IMR-90 (cell line): ENCODE results near the gene PRRG2. TPM values are rescaled to one million over a fixed set of nuclear protein-coding genes. Genes with fewer than 3 reads are reported as not detected.

Experiments used
- ATAC-seq: fragments of 200-7000 bp; cut with Tn5 transposase; 2 replicates; pipeline ENCODE4 v1.9.1; 2020; ENCODE audit warnings: low read depth, mild to moderate bottlenecking, moderate library complexity
- BruUV-seq: library from RNA; stranded (reverse); fragments of 400-500 nt; replicated peaks from 2 replicates; lab custom pipeline; 2021; lab: Mats Ljungman, UMichigan
- CTCF ChIA-PET: fragments of 300-600 bp; formaldehyde crosslinking; extraction: SDS; loops from one replicate; lab custom pipeline; 2021; ENCODE audit warnings: antibody characterized with exemption; lab: Yijun Ruan, JAX
- POLR2A ChIA-PET: fragments of 300-600 bp; sonication (Branson Sonifier 250); formaldehyde crosslinking; loops from one replicate; lab custom pipeline; 2022; ENCODE audit warnings: antibody characterized with exemption; ENCODE audit not compliant: unreplicated experiment; lab: Charles Lee
- DNase-seq: peaks from one replicate; pipeline ENCODE4 v3.0.0; 2013
- H2AFZ ChIP-seq: replicated peaks from 2 replicates; pipeline ENCODE3; 2013; ENCODE audit warnings: low read length, mild to moderate bottlenecking; ENCODE audit not compliant: poor library complexity
- H2AK5ac ChIP-seq: 2 replicates; pipeline ENCODE4 v1.6.1; 2013; ENCODE audit warnings: low read depth, low read length, inconsistent platforms
- H2AK9ac ChIP-seq: replicated peaks from 2 replicates; pipeline ENCODE3; 2013; ENCODE audit warnings: mild to moderate bottlenecking, low read depth, low read length, moderate library complexity; ENCODE audit not compliant: poor library complexity
- H2BK120ac ChIP-seq: 2 replicates; pipeline ENCODE4 v1.6.1; 2013; ENCODE audit warnings: low read depth, low read length, inconsistent platforms
- H2BK15ac ChIP-seq: 3 replicates; pipeline ENCODE4 v1.6.1; 2013; ENCODE audit warnings: low read depth, low read length, inconsistent platforms
- H2BK20ac ChIP-seq: 2 replicates; pipeline ENCODE4 v1.6.1; 2013; ENCODE audit warnings: low read depth, mild to moderate bottlenecking, inconsistent platforms, low read length, moderate library complexity
- H2BK5ac ChIP-seq: 2 replicates; pipeline ENCODE4 v1.6.1; 2013; ENCODE audit warnings: mild to moderate bottlenecking, low read depth, low read length, inconsistent platforms; ENCODE audit not compliant: poor library complexity, severe bottlenecking
- H3K14ac ChIP-seq: replicated peaks from 2 replicates; pipeline ENCODE4 v1.6.1; 2013; ENCODE audit warnings: low read depth, low read length, inconsistent platforms
- H3K18ac ChIP-seq: 2 replicates; pipeline ENCODE4 v1.6.1; 2013; ENCODE audit warnings: low read depth, low read length, control low read depth
- H3K23ac ChIP-seq: 2 replicates; pipeline ENCODE4 v1.6.1; 2013; ENCODE audit warnings: low read depth, low read length, inconsistent platforms
- H3K27ac ChIP-seq: 2 replicates; pipeline ENCODE4 v1.5.1; 2013; ENCODE audit warnings: mild to moderate bottlenecking, control low read depth, low read length; ENCODE audit not compliant: insufficient read depth
- H3K27me3 ChIP-seq: 2 replicates; pipeline ENCODE4 v1.6.1; 2013; ENCODE audit warnings: low read length; ENCODE audit not compliant: control insufficient read depth, insufficient read depth
- H3K36me3 ChIP-seq: 2 replicates; pipeline ENCODE4 v1.6.1; 2013; ENCODE audit warnings: low read length, mixed read lengths; ENCODE audit not compliant: control insufficient read depth, insufficient read depth
- H3K4ac ChIP-seq: 2 replicates; pipeline ENCODE4 v1.6.1; 2013; ENCODE audit warnings: low read depth, low read length, inconsistent platforms
- H3K4me1 ChIP-seq: 2 replicates; pipeline ENCODE4 v1.6.1; 2013; ENCODE audit warnings: low read length, mixed read lengths; ENCODE audit not compliant: control insufficient read depth, insufficient read depth
- H3K4me2 ChIP-seq: 2 replicates; pipeline ENCODE4 v1.6.1; 2013; ENCODE audit warnings: low read depth, mild to moderate bottlenecking, control low read depth, low read length, moderate library complexity
- H3K4me3 ChIP-seq: 2 replicates; pipeline ENCODE4 v1.5.1; 2013; ENCODE audit warnings: low read depth, mild to moderate bottlenecking, control low read depth, low read length, moderate library complexity; ENCODE audit not compliant: insufficient read depth
- H3K56ac ChIP-seq: 2 replicates; pipeline ENCODE4 v1.6.1; 2013; ENCODE audit warnings: low read length, inconsistent platforms; ENCODE audit not compliant: insufficient read depth; ENCODE audit errors: extremely low read depth
- H3K79me1 ChIP-seq, 2 experiments: 2 replicates each; pipeline ENCODE4 v1.6.1; 2013; ENCODE audit warnings: low read length in 2 of 2, inconsistent platforms in 1 of 2, low read depth in 1 of 2
- H3K9ac ChIP-seq: 2 replicates; pipeline ENCODE4 v1.6.1; 2013; ENCODE audit warnings: low read depth, low read length, control low read depth
- H3K9me1 ChIP-seq: 2 replicates; pipeline ENCODE4 v1.6.1; 2013; ENCODE audit warnings: low read length, inconsistent platforms; ENCODE audit not compliant: insufficient read depth
- H3K9me3 ChIP-seq: 2 replicates; pipeline ENCODE4 v1.6.1; 2013; ENCODE audit warnings: low read length; ENCODE audit not compliant: control insufficient read depth, insufficient read depth
- H4K20me1 ChIP-seq: 2 replicates; pipeline ENCODE4 v1.6.1; 2013; ENCODE audit warnings: low read length, inconsistent platforms; ENCODE audit not compliant: insufficient read depth
- H4K5ac ChIP-seq: 2 replicates; pipeline ENCODE4 v1.6.1; 2013; ENCODE audit warnings: mild to moderate bottlenecking, low read depth, low read length, control low read depth
- H4K8ac ChIP-seq, 2 experiments: 2 replicates each; pipeline ENCODE4 v1.6.1; 2013; ENCODE audit warnings: low read depth in 2 of 2, low read length in 2 of 2, control low read depth in 1 of 2, inconsistent platforms in 1 of 2
- H4K91ac ChIP-seq: 2 replicates; pipeline ENCODE4 v1.6.1; 2013; ENCODE audit warnings: low read depth, low read length, inconsistent platforms; ENCODE audit not compliant: insufficient read depth
- BHLHE40 ChIP-seq: fragments of 150-350 bp; IDR thresholded peaks from 2 replicates; pipeline ENCODE4 v1.6.1; 2016; ENCODE audit warnings: mild to moderate bottlenecking, low read depth, low read length
- CEBPB ChIP-seq: IDR thresholded peaks from 2 replicates; pipeline ENCODE4 v1.6.1; 2012; ENCODE audit warnings: low read depth, low read length, improper control_type of control experiment
- ELK1 ChIP-seq: fragments of 150-350 bp; IDR thresholded peaks from 2 replicates; pipeline ENCODE4 v1.6.1; 2016; ENCODE audit warnings: low read depth, mild to moderate bottlenecking, low read length, moderate library complexity, borderline replicate concordance
- MAFK ChIP-seq: IDR thresholded peaks from 2 replicates; pipeline ENCODE4 v1.6.1; 2012; ENCODE audit warnings: low read depth, low read length, improper control_type of control experiment
- MAZ ChIP-seq: IDR thresholded peaks from 2 replicates; pipeline ENCODE4 v1.6.1; 2012; ENCODE audit warnings: low read depth, mild to moderate bottlenecking, low read length, improper control_type of control experiment, moderate library complexity, borderline replicate concordance
- NFE2L2 ChIP-seq: fragments of 150-350 bp; IDR thresholded peaks from 2 replicates; pipeline ENCODE4 v1.6.1; 2016; ENCODE audit warnings: low read depth, mild to moderate bottlenecking, low read length
- RCOR1 ChIP-seq: IDR thresholded peaks from 2 replicates; pipeline ENCODE4 v1.6.1; 2012; ENCODE audit warnings: mild to moderate bottlenecking, low read length, improper control_type of control experiment; ENCODE audit not compliant: insufficient replicate concordance
- RFX5 ChIP-seq: IDR thresholded peaks from 2 replicates; pipeline ENCODE4 v1.8.0; 2012; ENCODE audit warnings: low read depth, mild to moderate bottlenecking, low read length, moderate library complexity
- SMC3 ChIP-seq: fragments of 150-350 bp; IDR thresholded peaks from 2 replicates; pipeline ENCODE4 v1.6.1; 2016; ENCODE audit warnings: low read depth, mild to moderate bottlenecking, antibody characterized with exemption, low read length, moderate library complexity
- USF2 ChIP-seq: fragments of 150-350 bp; IDR thresholded peaks from 2 replicates; pipeline ENCODE4 v1.6.1; 2017; ENCODE audit warnings: mild to moderate bottlenecking, antibody characterized with exemption, low read length, low read depth
- WGBS, 2 experiments: methylation state at CpG; one replicate each; pipeline versions ENCODE4 v1.1.5 to v1.1.7; 2013; ENCODE audit warnings: missing lambda C conversion rate in 2 of 2; ENCODE audit not compliant: insufficient read length in 1 of 2; ENCODE audit errors: extremely low coverage in 2 of 2; 5-methylcytosine and 5-hydroxymethylcytosine counted together
- dilution Hi-C: fragments of 300-500 bp; cut with HindIII; formaldehyde crosslinking; loops from one replicate; pipeline ENCODE4 v1.14.3; 2018; ENCODE audit warnings: low sequenced_read_pairs; ENCODE audit not compliant: unreplicated experiment
- in situ Hi-C: fragments of 300-500 bp; cut with MboI; formaldehyde crosslinking; loops from 3 replicates; pipeline ENCODE4 v1.14.3; 2019; ENCODE audit warnings: low sequenced_read_pairs, inconsistent platforms, mixed read lengths
- intact Hi-C: fragments of 100-400 bp; cut with micrococcal nuclease; formaldehyde crosslinking; loops from 2 replicates; pipeline ENCODE4 v1.10.0; 2022
- polyA plus RNA-seq, 3 experiments: library from polyadenylated mRNA; depleted of rRNA; stranded (reverse); fragments of >200 nt; gene quantifications; 2 replicates each; pipeline ENCODE4 v1.2.3, GENCODE V29; 2012; ENCODE audit warnings: low replicate concordance in 1 of 3
- total RNA-seq: library from RNA; depleted of rRNA; stranded (reverse); fragments of >200 nt; gene quantifications from 2 replicates; pipeline ENCODE4 v1.2.3, GENCODE V29; 2012
- TF ChIP-seq, protein P1 (sequence below): conservative IDR thresholded peaks from 2 replicates; pipeline ENCODE4 v1.5.1; 2012; ENCODE audit warnings: mild to moderate bottlenecking, low read depth, low read length, improper control_type of control experiment

Gene PRRG2
- total and polyA plus RNA-seq, 2 of the 4 experiments (the other 2 are of a cell fraction) = 0.14 to 0.54 TPM

GRCh38 chr19:49542446-49542845, 38.7 kb upstream of the PRRG2 start:
- BruUV-seq = no TSS peak
- Histone ChIP-seq H2BK20ac (no peak overlapping the region), H3K9me3 (no peaks in the 10 kb centered on the region), H3K27me3 (no peaks in the 10 kb centered on the region), H3K36me3 (peaks cover 12% of the 10 kb centered on the region), H3K4ac (no peak overlapping the region), H4K20me1 (no peaks in the 10 kb centered on the region), H3K23ac (no peak overlapping the region), H2AK5ac (no peak overlapping the region), H3K56ac (no peak overlapping the region), H3K9me1 (no peaks in the 10 kb centered on the region), H3K4me2 (no peak overlapping the region), H3K79me1 (no peaks in the 10 kb centered on the region), H2AK9ac (no peak overlapping the region), H2AFZ (no peak overlapping the region), H2BK5ac (no peak overlapping the region), H3K9ac (no peak overlapping the region), H4K5ac (no peak overlapping the region), H3K4me1 (no peaks in the 10 kb centered on the region; the same call in 1 of the 2 replicates), H3K18ac (no peak overlapping the region), H2BK15ac (no peak overlapping the region), H4K91ac (no peak overlapping the region), H2BK120ac (no peak overlapping the region), H3K14ac (no peak overlapping the region), H4K8ac (no peak overlapping the region), H3K4me3 (no peak overlapping the region), H3K27ac (no peak overlapping the region)
- CTCF ChIA-PET = no interaction called here
- POLR2A ChIA-PET = no interaction called here
- TF ChIP-seq NFE2L2 = no peak
- TF ChIP-seq RFX5 = no peak
- no peak for TF ChIP-seq CEBPB
- TF ChIP-seq USF2 = no peak
- no peak for TF ChIP-seq SMC3
- TF ChIP-seq BHLHE40 = no peak
- TF ChIP-seq RCOR1 = no peak
- TF ChIP-seq ELK1 = no peak
- TF ChIP-seq, protein P1, sequence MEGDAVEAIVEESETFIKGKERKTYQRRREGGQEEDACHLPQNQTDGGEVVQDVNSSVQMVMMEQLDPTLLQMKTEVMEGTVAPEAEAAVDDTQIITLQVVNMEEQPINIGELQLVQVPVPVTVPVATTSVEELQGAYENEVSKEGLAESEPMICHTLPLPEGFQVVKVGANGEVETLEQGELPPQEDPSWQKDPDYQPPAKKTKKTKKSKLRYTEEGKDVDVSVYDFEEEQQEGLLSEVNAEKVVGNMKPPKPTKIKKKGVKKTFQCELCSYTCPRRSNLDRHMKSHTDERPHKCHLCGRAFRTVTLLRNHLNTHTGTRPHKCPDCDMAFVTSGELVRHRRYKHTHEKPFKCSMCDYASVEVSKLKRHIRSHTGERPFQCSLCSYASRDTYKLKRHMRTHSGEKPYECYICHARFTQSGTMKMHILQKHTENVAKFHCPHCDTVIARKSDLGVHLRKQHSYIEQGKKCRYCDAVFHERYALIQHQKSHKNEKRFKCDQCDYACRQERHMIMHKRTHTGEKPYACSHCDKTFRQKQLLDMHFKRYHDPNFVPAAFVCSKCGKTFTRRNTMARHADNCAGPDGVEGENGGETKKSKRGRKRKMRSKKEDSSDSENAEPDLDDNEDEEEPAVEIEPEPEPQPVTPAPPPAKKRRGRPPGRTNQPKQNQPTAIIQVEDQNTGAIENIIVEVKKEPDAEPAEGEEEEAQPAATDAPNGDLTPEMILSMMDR = no peak
- TF ChIP-seq MAZ = no peak
- no peak for TF ChIP-seq MAFK
- intact Hi-C loops (no loop called here), in situ Hi-C loops (no loop called here), dilution Hi-C loops (no loop called here)
- WGBS, 2 experiments = no CpG with 5 or more reads among the region's 16 CpGs
- ATAC-seq (no peak), DNase-seq (no peak)
